HepG2 (cell line): ENCODE measurements around the gene LSM14B. TPM values are rescaled to one million over a fixed set of nuclear protein-coding genes. Genes with fewer than 3 reads are reported as not detected.

Experiments used
- ATF6 ChIP-seq: sonication (generic); formaldehyde crosslinking; conservative IDR thresholded peaks from 2 replicates; pipeline ENCODE4 v1.4.0; 2020; ENCODE audit warnings: missing genetic modification reagents
- DMAP1 ChIP-seq: IDR thresholded peaks from 2 replicates; pipeline ENCODE4 v1.6.1; 2016
- GFI1 ChIP-seq: sonication (generic); formaldehyde crosslinking; IDR thresholded peaks from 2 replicates; pipeline ENCODE4 v1.5.0; 2020; ENCODE audit warnings: missing genetic modification reagents, mild to moderate bottlenecking, borderline replicate concordance
- HBP1 ChIP-seq: IDR thresholded peaks from 2 replicates; pipeline ENCODE4 v1.6.1; 2016; ENCODE audit warnings: low read depth, control low read depth
- HMGA1 ChIP-seq: sonication (generic); formaldehyde crosslinking; conservative IDR thresholded peaks from 2 replicates; pipeline ENCODE4 v1.4.0; 2020; ENCODE audit warnings: missing genetic modification reagents
- RELA ChIP-seq: sonication (generic); formaldehyde crosslinking; IDR thresholded peaks from 2 replicates; pipeline ENCODE4 v1.4.0; 2020; ENCODE audit warnings: missing genetic modification reagents
- SALL1 ChIP-seq: sonication (generic); formaldehyde crosslinking; IDR thresholded peaks from 2 replicates; pipeline ENCODE4 v1.8.0; 2022; ENCODE audit warnings: mild to moderate bottlenecking, missing genetic modification reagents
- SMARCC2 ChIP-seq: fragments of 450-650 bp; IDR thresholded peaks from 2 replicates; pipeline ENCODE4 v1.6.1; 2017; ENCODE audit warnings: antibody characterized with exemption, mild to moderate bottlenecking
- TBX2 ChIP-seq: sonication (generic); formaldehyde crosslinking; IDR thresholded peaks from 2 replicates; pipeline ENCODE4 v1.5.0; 2020; ENCODE audit warnings: missing genetic modification reagents, mild to moderate bottlenecking, borderline replicate concordance
- ZNF180 ChIP-seq: sonication (generic); formaldehyde crosslinking; IDR thresholded peaks from 2 replicates; pipeline ENCODE4 v1.4.0; 2020; ENCODE audit warnings: low read depth, missing genetic modification reagents, borderline replicate concordance
- ZNF235 ChIP-seq: sonication (generic); formaldehyde crosslinking; IDR thresholded peaks from 2 replicates; pipeline ENCODE4 v1.8.1; 2023; ENCODE audit warnings: mild to moderate bottlenecking, missing genetic modification reagents, borderline replicate concordance
- ZNF292 ChIP-seq: sonication (generic); formaldehyde crosslinking; IDR thresholded peaks from 2 replicates; pipeline ENCODE4 v1.8.1; 2022; ENCODE audit warnings: mild to moderate bottlenecking, low read depth, missing genetic modification reagents, borderline replicate concordance
- ZNF441 ChIP-seq: sonication (generic); formaldehyde crosslinking; IDR thresholded peaks from 2 replicates; pipeline ENCODE4 v1.7.0; 2021; ENCODE audit warnings: missing genetic modification reagents, borderline replicate concordance
- ZNF607 ChIP-seq: sonication (generic); formaldehyde crosslinking; IDR thresholded peaks from 2 replicates; pipeline ENCODE4 v1.5.1; 2020; ENCODE audit warnings: missing genetic modification reagents, mild to moderate bottlenecking, borderline replicate concordance
- ZNF737 ChIP-seq: sonication (generic); formaldehyde crosslinking; IDR thresholded peaks from 2 replicates; pipeline ENCODE4 v1.5.0; 2020; ENCODE audit warnings: missing genetic modification reagents, mild to moderate bottlenecking, borderline replicate concordance
- ZNF777 ChIP-seq: sonication (generic); formaldehyde crosslinking; IDR thresholded peaks from 2 replicates; pipeline ENCODE4 v1.4.0; 2020; ENCODE audit warnings: missing genetic modification reagents
- polyA plus RNA-seq, 8 experiments: library from polyadenylated mRNA; depleted of rRNA in 3 of 8; stranded (reverse) in 7 of 8; unstranded in 1 of 8; fragments of >200 nt; fragmentation: Illumina TruSeq in 4 of 8; extraction: Trizol in 4 of 8; gene quantifications; 2 replicates each; pipeline versions ENCODE4 v1.2.1 to v1.2.3, GENCODE V29; 2011 to 2016; ENCODE audit warnings: low read depth in 4 of 8, missing spikeins in 1 of 8, mixed read lengths in 1 of 8; ENCODE audit not compliant: insufficient read depth in 1 of 8
- total RNA-seq, 5 experiments: library from RNA; depleted of rRNA; stranded (reverse); fragments of >200 nt; fragmentation: Illumina TruSeq; extraction: Trizol; gene quantifications; 2 replicates each; pipeline ENCODE4 v1.2.3, GENCODE V29; 2016; ENCODE audit warnings: low read depth in 1 of 5
- TF ChIP-seq, protein P1 (sequence below): sonication (generic); formaldehyde crosslinking; IDR thresholded peaks from 2 replicates; pipeline ENCODE4 v1.8.0; 2022; ENCODE audit warnings: mild to moderate bottlenecking, missing genetic modification reagents
- TF ChIP-seq, protein P2 (sequence below): IDR thresholded peaks from 2 replicates; pipeline ENCODE4 v1.6.1; 2018; ENCODE audit warnings: missing genetic modification reagents, mild to moderate bottlenecking, missing compliant biosample characterization
- TF ChIP-seq, protein P3 (sequence below): sonication (generic); formaldehyde crosslinking; IDR thresholded peaks from 2 replicates; pipeline ENCODE4; 2020; ENCODE audit warnings: missing genetic modification reagents, mild to moderate bottlenecking, borderline replicate concordance

Gene LSM14B
- total and polyA plus RNA-seq, 2 of the 13 experiments (the other 11 are each of a cell fraction or from before 2014, with no cell fraction given) = 43.3 to 79.2 TPM

DNA sequence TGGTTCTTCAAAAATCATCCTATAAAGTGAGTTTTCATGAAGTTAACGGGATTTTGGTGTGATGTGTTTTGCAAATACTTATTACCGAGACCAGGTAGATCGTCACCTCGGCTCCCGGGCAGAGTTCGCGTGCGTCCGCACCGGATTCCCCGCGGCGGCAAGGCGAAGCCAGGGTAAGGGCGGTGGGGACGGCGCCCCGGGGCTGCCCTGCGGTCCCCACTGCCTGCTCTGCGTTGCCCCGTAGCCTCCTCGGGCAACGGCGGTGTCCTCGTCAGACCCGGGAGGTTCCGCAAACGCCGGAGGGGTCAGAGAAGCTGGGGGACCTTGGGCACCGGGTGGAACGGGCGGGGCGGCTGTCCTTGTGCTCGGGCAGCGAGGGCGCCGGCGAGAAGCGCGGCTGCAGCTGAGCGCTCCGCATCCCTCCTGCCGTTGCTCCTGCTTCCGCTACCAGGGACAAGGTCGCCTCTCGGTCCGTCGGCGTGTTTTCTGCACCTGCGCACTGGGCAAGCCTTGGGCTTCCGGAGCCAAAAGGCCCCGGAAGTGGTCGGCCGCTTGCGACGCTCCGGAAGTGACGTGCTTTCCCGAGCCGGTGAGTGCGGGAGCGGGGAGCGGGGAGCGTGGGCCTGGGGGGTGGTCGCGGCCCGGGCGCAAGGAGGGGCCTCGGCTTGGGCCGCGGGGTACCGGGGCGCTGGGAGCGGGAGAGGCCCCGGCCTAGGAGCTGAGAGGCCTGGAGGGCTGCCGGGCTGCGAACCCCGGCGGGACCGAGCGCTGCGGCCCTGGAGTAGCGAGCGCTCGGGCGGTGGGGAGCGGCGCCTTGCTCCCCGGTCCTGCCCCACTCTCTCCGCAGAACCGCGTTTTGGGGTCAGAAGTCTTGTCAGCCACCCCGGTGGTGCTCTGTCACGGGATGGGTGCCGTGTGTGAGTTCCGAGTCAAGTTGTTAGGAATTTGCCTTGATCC, 60.5 kb downstream of the LSM14B start, which contains the start of gene MTG2 (continued):
- TF ChIP-seq, protein P1, sequence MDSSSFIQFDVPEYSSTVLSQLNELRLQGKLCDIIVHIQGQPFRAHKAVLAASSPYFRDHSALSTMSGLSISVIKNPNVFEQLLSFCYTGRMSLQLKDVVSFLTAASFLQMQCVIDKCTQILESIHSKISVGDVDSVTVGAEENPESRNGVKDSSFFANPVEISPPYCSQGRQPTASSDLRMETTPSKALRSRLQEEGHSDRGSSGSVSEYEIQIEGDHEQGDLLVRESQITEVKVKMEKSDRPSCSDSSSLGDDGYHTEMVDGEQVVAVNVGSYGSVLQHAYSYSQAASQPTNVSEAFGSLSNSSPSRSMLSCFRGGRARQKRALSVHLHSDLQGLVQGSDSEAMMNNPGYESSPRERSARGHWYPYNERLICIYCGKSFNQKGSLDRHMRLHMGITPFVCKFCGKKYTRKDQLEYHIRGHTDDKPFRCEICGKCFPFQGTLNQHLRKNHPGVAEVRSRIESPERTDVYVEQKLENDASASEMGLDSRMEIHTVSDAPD (CRISPR knock-in tag) = peak; percentile 83
- TF ChIP-seq ZNF235 (CRISPR knock-in tag) (peak; percentile 80), RELA (CRISPR knock-in tag) (0 out of 2 replicates have a peak, but pooled peaks have one; percentile 14), DMAP1 (CRISPR knock-in tag) (peak; percentile 96), SALL1 (CRISPR knock-in tag) (peak; percentile 97), TBX2 (CRISPR knock-in tag) (peak; percentile 98), ATF6 (no peak; the same call in 1 of the 2 replicates), HMGA1 (CRISPR knock-in tag) (no peak), ZNF607 (CRISPR knock-in tag) (peak; percentile 99), SMARCC2 (no peak), ZNF441 (CRISPR knock-in tag) (peak; percentile 95; the same call in 1 of the 2 replicates), HBP1 (CRISPR knock-in tag) (peak; percentile 90; the same call in 1 of the 2 replicates), ZNF180 (peak; percentile 96; the same call in 1 of the 2 replicates), ZNF737 (CRISPR knock-in tag) (peak; percentile 80; the same call in 1 of the 2 replicates), GFI1 (CRISPR knock-in tag) (peak; percentile 85), ZNF777 (peak; percentile 86), ZNF292 (CRISPR knock-in tag) (peak; percentile 89)
- TF ChIP-seq, protein P2, sequence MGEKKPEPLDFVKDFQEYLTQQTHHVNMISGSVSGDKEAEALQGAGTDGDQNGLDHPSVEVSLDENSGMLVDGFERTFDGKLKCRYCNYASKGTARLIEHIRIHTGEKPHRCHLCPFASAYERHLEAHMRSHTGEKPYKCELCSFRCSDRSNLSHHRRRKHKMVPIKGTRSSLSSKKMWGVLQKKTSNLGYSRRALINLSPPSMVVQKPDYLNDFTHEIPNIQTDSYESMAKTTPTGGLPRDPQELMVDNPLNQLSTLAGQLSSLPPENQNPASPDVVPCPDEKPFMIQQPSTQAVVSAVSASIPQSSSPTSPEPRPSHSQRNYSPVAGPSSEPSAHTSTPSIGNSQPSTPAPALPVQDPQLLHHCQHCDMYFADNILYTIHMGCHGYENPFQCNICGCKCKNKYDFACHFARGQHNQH (CRISPR knock-in tag) = peak; percentile 97
- TF ChIP-seq, protein P3, sequence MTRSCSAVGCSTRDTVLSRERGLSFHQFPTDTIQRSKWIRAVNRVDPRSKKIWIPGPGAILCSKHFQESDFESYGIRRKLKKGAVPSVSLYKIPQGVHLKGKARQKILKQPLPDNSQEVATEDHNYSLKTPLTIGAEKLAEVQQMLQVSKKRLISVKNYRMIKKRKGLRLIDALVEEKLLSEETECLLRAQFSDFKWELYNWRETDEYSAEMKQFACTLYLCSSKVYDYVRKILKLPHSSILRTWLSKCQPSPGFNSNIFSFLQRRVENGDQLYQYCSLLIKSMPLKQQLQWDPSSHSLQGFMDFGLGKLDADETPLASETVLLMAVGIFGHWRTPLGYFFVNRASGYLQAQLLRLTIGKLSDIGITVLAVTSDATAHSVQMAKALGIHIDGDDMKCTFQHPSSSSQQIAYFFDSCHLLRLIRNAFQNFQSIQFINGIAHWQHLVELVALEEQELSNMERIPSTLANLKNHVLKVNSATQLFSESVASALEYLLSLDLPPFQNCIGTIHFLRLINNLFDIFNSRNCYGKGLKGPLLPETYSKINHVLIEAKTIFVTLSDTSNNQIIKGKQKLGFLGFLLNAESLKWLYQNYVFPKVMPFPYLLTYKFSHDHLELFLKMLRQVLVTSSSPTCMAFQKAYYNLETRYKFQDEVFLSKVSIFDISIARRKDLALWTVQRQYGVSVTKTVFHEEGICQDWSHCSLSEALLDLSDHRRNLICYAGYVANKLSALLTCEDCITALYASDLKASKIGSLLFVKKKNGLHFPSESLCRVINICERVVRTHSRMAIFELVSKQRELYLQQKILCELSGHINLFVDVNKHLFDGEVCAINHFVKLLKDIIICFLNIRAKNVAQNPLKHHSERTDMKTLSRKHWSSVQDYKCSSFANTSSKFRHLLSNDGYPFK (CRISPR knock-in tag) = peak; percentile 92; the same call in 1 of the 2 replicates
